ENCODE results near the gene SERTAD2.

SERTAD2 gene

DNA sequence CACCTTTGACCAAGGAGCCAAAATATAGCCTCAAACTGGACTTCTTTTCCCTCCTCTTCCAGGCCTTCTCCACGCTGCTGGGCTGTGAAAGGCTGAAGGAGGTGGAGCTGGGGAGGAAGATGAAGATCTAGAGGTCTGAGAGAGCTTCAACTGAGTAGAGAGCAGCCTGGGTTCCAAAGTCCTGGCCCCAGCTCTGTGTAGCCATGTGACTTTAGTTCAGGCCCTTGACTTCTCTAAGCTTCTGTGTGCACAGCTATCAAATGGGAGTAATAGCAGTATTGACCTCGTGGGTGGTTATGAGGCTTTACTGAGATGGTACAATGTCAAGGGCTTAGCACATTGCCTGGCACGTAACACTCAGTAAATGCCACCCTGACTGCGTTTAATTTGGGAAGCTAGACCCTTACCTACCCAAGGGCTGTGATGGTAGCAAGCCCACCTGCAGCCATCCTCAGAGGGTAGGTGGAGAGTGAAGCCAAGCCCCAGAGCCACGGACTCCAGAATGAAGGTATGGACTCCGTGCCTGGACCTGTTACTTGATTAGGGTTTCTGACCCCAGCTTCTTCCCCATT, 38.4 kb downstream of the SERTAD2 start:
- DNase-seq = no peak
- intact Hi-C loops (cut with DNase I) = no loop called here

- intact Hi-C loops (cut with DNase I) = no loop called here
- no peak for DNase-seq
These were observed 40.4 kb downstream of the SERTAD2 start for GRCh38 chr2:64613276-64613675.

- DNase-seq = no peak
- intact Hi-C loops (cut with DNase I) = no loop called here
These were observed 41.0 kb downstream of the SERTAD2 start for GRCh38 chr2:64612575-64613195.

DNA sequence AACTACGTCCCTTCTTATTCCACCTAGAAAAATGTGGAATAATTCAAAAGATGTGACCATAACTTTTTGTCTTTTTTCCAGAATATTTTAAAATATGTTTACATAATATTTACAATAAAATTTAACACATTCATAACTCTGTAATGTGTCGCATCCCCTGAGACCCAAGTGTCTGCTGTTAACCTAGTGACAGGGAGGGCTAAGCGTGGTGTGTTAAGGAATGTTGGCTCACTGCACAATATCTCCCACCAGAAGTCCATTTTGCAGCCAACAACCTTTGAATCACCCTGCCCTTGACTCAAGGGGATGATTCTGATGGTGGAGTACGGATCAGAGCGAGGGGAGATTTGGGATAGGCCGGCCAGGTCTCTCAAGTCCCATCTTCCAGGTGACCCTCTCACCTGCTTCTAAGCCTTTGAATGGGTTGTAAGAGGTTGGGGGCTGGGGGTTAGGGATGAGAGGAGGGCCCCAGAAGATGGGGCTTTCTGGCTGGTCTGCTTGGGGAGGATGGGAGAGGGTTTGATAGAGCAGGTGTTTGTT, 43.3 kb downstream of the SERTAD2 start:
- DNase-seq = no peak
- intact Hi-C loops (cut with DNase I) = no loop called here

- intact Hi-C loops (cut with DNase I) = loop anchor here (5.0 kb wide), 1 partner anchor 32 kb away; no protein-coding TSS in a partner anchor
- DNase-seq = no peak
These were observed 43.8 kb downstream of the SERTAD2 start for GRCh38 chr2:64609942-64610281.

DNA sequence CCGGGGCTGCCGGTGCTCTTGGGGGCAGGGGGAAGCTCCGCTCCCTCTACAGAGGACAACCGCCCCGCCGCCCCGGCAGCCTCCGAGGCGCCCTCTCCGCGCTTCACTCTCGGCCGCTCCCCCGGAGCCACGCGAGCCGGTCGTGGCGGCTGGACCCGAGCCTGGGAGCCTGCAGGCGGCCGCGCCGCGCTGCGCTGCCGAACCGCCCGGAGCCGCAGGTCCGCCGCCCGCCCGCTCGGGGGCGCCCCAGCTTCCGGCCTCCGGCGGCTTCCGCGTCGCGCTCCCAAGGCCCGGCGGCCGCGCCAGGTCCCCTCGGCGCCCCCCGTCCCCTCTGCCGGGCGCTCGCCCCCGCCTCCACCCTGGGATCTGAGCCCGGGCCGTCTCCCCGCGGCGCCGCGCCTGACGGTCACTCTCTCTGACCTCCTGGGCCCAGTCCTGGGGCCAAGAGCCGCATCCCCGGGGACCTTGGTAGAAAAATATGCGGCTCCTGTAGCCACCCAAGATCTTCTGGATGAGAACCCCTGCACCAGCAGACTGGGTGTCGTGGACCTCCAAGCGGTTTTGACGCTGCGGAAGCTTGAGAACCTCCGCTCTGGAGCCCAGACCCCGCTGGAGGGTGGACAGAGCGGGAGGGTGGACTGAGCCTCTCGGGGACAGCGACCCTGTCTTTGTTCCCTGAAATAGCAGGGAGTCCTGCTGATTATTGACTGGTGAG, 44.3 kb downstream of the SERTAD2 start:
- intact Hi-C loops (cut with DNase I) = loop anchor here (5.0 kb wide), 1 partner anchor 33 kb away; no protein-coding TSS in a partner anchor
- DNase-seq = peak in 5 of 10 donors; percentile 31 to 93 (median 62)

DNA sequence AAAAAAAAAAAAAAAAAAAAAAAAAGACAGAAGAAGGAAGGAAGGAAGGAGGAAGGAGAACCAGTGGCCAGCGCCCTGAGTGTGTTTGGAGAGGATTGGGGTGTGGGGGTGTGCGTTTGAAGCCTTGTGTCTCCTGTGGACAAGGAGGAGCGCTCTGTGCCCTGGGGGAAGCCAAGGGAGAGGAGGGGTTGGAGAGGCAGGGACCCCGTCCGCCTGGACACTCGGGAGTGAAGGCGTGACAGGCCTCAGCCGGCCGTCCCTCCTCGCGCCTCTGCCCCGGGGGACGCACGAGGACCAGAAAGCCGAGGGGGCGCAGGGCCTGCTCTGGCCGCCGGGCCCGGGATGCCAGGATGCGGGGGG, 44.9 kb downstream of the SERTAD2 start:
- DNase-seq = peak in 2 of 10 donors; percentile 14 to 84
- intact Hi-C loops (cut with DNase I) = loop anchor here (5.0 kb wide), 1 partner anchor 33 kb away; no protein-coding TSS in a partner anchor

DNA sequence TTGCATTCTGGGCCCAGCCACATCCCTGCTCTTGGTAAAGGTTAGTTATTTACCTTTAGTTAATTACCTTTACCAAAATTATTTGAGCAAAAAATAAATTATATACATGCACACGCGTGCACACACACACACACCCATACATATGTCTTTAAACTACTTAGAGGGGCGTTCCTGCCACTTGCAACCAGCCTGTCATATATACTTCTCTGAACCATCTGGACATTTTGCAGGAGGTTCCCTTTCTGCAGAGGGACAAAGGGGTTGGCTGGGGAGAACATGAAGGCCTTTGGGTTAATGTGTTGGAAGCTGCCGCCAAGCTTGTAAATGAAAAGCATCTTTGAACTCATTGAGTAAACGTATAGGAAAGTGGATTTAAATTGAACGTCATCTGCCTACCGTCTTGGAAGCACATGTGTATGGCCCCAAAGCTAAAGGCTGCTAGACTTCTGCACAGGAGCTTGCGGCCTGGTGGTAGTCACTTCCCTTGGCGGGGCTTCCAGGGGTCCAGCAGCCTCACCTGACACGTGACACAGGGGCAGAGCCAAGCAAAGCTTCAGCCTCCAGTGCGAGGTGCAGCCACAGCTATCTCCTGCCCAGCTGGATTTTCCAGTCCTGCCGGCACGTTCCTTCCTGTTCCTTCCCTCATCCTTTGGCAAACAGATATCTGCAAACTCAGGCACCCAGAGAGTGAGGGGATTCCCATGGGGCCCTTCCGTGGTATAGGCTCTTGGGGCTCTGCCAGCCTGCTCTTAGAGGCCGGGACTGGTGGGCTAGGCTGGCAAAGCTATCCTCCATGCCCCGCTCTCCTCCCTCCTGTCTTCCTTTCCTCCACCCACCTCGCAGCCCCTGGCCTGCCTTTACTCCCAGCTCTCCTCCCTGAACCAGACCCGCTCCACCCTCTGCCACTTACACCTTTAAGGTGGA, 46.1 kb downstream of the SERTAD2 start:
- intact Hi-C loops (cut with DNase I) = loop anchor here (5.0 kb wide), 1 partner anchor 35 kb away; no protein-coding TSS in a partner anchor
- peak in 1 of 10 donors; percentile 75 for DNase-seq

DNA sequence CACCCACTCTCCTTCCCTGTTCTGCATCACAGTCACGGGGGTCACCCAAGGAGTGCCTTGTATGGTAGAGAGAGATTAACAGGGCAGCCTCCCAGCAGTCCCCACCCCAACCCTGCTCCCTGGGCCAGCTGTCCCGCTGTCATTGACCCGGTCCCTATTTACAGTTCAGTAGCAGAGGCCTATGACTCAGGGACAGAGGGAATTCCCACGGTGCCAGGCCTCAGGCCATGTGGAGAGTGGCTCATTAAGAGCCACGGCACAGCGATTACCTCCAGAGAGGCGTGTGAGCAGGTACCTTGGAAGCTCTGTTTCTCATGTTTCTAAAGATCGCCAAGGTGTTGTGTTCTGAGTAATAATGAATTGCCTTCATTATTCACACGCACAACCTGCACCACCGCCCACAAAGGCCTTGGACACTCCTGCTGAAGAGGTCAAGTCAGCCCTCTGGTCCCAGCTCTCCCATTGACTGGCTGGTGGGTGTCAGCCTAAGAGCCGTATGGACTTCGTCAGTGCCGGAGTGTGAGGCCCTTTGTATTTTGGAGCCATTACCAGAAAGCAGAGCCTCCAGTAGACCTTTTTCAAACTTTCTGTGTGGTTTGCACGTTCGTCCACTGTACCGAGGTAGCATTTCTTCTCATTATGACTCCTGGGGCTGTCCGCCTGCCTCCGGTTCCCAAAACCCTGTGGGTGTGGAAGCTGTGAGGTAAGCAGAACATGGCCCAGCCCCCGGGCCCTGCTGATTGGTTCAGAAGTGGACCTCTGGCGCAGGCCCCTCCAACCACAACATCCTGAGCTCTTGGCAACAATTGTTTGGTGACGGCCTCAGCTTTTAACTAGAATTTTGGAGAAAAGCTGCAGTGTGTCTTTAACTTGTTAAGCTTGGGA, 47.0 kb downstream of the SERTAD2 start:
- DNase-seq = peak in 8 of 10 donors; percentile 37 to 94 (median 56)
- intact Hi-C loops (cut with DNase I) = loop anchor here (5.0 kb wide), 1 partner anchor 36 kb away; no protein-coding TSS in a partner anchor

- no peak for DNase-seq
- intact Hi-C loops (cut with DNase I) = loop anchor here (5.0 kb wide), 1 partner anchor 36 kb away; no protein-coding TSS in a partner anchor
These were observed 47.7 kb downstream of the SERTAD2 start for GRCh38 chr2:64605991-64606478.

DNA sequence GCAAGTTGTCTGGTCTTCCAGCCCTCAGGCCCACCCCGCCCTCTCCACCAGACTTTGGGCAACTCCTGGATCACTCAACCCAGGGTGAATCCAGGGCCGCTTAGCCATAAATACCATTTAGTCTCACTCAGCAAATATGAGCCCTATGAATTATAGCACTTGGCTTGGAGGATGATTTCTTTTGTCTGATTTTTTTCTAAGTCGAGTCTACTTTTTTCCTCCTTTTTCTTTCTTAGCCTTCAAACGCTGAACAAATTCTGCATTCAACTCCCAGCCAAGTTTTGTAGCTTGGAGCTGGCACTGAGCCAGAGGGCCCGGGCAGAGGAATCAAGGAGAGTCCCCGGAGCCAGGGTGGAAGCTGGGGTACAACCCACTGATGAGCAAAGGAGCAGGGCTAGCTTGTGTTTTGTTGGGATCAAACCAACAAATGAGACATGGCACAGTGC, 48.7 kb downstream of the SERTAD2 start:
- peak in 2 of 10 donors; percentile 31 to 86 for DNase-seq
- intact Hi-C loops (cut with DNase I) = loop anchor here (5.0 kb wide), 1 partner anchor 37 kb away; no protein-coding TSS in a partner anchor

DNA sequence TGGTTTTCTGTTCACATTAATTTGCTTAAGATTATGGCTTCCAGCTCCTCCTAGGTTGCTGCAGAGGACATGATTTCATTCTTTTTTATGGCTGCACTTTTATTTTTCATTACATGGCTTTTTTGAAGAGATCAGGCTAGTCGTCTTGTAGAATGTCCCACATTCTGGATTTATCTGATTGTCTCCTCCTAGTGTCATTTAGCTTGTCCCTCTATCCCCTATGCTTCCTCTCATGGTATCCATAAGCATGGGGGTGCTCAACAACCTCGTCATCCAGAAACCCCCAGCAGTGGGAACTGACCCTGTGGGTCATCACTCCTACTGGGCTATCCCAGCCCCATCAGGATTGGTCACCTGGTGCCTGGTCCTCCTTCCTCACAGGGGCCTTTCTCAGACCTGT, 49.6 kb downstream of the SERTAD2 start:
- intact Hi-C loops (cut with DNase I) = no loop called here
- no peak for DNase-seq

GRCh38 chr2:64602436-64602835, 51.3 kb downstream of the SERTAD2 start:
- intact Hi-C loops (cut with DNase I) = no loop called here
- DNase-seq = no peak

GRCh38 chr2:64601785-64602391, 51.8 kb downstream of the SERTAD2 start:
- no peak for DNase-seq
- intact Hi-C loops (cut with DNase I) = no loop called here

GRCh38 chr2:64601034-64601754, 52.5 kb downstream of the SERTAD2 start:
- intact Hi-C loops (cut with DNase I) = no loop called here

DNA sequence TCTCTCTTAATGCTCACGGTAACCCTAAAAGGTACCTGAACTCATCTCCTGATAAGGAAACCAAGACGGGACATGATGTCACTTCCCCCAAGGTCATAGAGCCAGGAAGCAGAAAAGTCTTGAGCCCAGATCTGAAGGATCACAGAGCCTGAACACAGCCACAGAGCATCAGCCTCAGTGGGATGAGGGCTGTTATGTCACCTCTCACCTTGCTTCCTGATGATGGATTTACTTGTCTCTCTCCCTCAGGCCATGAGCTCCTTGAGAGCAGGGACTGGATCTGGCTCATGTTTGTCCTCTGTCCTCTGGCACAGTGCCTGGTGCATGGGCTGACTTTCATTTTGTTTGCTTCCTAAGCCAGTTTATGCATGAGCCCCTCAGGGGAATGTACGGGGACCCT, 54.2 kb downstream of the SERTAD2 start:
- intact Hi-C loops (cut with DNase I) = no loop called here
- peak in 1 of 10 donors; percentile 66 for DNase-seq

More at GRCh38 chr2:64601034-64601754, 52.5 kb downstream of the SERTAD2 start:
- no peak for DNase-seq

- DNase-seq = no peak
These were observed 55.5 kb downstream of the SERTAD2 start for GRCh38 chr2:64598226-64598625.

More at GRCh38 chr2:64598226-64598625, 55.5 kb downstream of the SERTAD2 start:
- intact Hi-C loops (cut with DNase I) = no loop called here

Data from posterior cingulate gyrus (tissue), 11 donors.